MM.1S (cell line): Measurements from ENCODE around the gene LMNA.

Experiments used
- CTCF ChIP-seq: fragments of 300-600 bp; sonication (generic); IDR thresholded peaks from 2 replicates; pipeline ENCODE4 v1.5.1; 2016; ENCODE audit warnings: antibody characterized with exemption, low read length, mixed read lengths
- EZH2 ChIP-seq: fragments of 300-600 bp; sonication (generic); optimal IDR thresholded peaks from 2 replicates; pipeline ENCODE3; 2017; ENCODE audit warnings: low read depth, mild to moderate bottlenecking, antibody characterized with exemption, low read length, mixed read lengths

- TF ChIP-seq CTCF, result no peak
- TF ChIP-seq EZH2, result no peak
These were observed 29.4 kb downstream of the LMNA start for GRCh38 chr1:156143765-156144489.
